ENCODE data around the gene CADM1.

CADM1 gene

DNA sequence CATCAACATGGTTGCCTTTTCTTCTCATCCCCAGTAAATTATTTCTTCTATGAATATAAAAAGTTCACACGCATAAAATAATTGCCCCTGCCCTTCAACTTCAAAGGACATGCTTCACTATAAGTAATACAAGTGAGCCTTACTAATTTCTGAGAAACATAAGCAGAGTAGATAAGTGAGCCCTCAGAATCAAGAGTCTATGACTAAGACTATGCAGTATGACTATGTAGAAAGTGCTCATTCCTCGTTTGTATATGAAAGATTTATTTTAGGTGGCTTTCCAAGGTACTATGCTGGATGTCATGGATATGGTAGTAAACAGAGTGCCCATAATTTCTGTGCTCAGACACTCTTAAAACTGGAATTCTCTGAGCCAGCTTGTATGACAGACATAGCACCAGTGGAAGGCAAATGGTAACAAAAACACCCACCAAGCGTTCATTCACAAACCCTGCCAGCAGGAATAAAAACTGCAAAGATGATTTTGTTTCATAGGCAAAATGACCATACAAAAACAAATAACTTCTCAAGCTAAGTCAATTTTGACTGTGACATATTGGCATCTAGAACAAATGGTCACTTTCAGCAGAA lies 189.8 kb downstream of the CADM1 start:
- DNase-seq (no peak), ATAC-seq (no peak)

DNA sequence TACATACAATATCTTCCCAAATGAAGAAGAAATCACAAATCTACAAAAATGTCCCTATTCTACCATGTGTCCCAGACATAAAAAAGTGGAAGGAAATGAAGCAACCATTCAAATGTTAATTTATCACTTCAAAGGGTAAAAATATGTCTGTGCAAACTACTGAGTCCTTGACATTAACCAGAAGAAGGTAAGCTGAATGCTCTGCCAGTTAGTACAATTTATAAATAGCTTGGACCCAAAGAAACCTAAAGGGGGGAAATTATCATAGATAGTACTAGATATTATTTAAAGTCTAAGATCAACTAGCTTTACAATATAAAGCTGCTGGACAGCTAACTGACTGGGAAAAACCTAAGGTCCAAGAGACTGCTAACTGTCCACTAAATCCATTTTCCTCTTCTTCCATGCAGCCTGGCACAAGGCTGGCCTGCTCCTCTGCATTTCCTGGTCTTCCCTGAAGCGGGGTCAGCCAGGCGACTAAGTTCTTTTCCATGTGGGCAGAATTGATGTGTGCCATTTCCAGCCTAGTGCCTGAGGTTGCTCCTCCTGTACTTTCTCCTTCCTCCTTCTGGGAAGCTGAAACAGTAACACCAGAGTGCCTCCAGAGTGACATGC lies 190.9 kb downstream of the CADM1 start:
- DNase-seq, result no peak
- no peak for ATAC-seq

DNA sequence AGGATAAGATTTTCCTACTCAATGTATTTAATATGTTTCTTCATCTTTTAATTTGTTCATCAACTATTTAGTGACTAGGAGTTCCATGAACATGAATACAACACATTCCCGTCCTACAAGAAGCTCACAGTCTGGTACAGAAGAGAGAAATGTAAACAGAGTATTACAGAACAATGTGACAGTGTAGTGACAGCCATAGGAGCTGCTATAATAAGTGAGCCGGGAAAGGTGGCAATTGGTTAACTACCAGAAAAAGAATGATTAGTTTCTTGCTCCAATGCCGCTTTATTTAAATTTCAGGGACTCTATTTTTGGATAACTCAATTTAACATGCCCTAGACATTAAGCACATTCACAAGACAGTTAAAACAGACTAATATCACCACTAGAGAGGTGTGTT lies 192.3 kb downstream of the CADM1 start:
- no peak for ATAC-seq
- DNase-seq, result no peak

DNA sequence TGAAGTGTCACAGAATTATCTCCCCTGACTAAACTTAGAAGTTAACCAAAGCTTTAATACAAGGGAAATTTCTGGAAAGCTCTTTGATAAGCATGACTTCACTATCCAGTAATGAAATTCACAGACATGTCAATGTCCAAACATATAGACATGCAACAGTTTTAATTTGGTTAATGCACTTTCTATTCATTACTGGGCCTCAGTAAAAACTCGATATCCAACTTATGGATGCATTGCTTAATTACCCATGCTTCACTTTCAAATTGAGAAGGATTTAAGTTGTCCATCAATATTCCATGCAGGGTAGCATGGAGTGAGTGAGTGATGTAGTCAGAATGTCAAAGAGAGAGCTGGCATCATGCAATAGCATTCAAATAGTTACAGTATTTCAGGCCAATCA lies 197.5 kb downstream of the CADM1 start:
- no peak for DNase-seq
- no peak for ATAC-seq

DNA sequence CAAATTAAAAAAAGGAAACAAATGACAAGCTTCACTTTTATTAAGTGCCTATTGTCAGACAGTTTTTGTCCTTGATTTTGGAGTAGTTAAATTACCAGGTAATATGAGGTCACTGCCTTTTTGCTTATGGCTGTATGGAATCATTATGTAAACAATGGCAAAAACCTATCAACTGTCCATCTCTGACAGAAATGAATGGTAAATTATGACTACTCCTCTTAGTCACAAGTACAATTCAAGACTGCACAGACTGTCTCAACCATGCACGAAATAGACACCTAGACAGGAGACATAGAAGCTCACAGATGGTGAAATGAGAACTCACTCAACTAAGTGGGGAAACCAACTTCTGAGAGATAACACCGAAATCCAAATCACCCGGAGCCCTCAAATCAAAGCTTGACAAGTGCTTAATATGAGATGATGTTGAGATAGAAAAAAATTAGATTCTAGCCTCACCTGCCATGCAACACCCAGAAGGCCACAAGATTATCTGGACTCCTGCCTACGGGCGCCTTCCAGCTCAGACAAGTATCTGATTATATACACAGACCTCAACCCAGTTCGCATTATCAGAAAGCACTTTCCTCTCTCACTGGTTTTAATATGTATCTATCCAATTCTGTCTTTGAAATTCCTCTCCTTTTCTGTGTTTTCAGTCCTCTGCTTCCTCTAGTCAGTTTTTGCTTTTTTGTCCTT lies 199.3 kb downstream of the CADM1 start:
- no peak for ATAC-seq

DNA sequence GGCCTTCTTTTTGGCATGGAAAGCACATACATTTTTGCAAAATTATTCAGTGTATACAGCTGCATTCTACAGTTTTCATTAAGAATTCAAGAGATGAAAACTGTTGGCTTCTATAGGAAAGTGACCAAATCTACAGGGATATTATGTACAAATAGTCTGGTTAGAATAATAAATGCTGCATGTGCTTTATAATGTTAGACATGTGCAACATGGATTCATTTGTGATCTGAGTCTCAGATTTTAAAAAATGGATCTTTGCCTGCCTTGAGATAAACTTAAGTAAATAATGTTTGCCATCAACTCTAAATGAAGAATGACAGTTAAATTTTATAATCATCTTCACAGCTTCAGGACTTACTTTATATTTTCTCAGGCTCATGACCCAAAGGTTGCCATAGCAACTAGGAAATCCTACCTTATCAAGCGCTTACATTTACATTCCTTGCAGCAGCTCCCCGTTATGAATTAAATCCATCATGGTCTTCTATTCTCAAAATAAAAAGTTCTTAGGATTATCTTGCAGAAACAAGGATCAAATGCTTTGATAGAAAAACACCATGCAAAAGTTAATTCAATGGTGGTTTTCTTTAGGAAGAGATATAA lies 200.2 kb downstream of the CADM1 start:
- ATAC-seq (no peak), DNase-seq (no peak)

More for the DNA sequence above, 199.3 kb downstream of the CADM1 start:
- no peak for DNase-seq

DNA sequence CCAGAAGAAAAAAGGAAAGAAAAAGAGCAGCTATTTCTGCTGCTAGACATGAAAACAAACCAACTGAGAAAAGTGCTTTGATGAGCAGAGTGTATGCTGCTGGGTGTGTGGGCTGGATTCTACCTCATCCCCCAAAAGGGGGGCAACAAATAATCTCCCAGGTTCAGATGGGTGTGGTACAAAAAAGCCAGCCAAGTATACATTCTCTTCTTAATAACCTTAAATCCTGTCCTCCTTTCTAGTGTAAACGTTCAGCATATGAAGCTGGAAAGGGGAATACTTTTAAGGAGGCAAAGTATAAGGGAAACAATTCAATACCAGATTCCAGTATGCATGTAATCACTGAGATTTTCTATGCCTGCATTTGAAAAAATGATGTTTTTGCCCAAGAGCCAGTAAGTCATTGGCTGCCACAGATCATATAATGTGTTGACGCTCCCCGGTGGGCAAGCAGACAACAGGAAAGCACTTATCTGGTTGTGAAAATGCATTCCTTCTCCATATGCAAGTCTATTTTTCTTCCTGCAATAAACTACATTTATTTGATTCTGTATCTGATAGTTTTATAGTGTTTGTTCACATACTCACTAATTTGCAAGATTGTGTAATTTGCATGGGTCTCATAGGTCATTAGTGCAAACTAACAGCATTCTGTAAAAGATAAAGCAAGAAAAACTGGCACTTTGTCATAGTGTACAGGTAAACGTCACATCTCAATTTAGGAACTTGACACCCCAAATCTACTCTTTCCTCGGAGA lies 201.1 kb downstream of the CADM1 start:
- ATAC-seq (no peak), DNase-seq (no peak)

DNA sequence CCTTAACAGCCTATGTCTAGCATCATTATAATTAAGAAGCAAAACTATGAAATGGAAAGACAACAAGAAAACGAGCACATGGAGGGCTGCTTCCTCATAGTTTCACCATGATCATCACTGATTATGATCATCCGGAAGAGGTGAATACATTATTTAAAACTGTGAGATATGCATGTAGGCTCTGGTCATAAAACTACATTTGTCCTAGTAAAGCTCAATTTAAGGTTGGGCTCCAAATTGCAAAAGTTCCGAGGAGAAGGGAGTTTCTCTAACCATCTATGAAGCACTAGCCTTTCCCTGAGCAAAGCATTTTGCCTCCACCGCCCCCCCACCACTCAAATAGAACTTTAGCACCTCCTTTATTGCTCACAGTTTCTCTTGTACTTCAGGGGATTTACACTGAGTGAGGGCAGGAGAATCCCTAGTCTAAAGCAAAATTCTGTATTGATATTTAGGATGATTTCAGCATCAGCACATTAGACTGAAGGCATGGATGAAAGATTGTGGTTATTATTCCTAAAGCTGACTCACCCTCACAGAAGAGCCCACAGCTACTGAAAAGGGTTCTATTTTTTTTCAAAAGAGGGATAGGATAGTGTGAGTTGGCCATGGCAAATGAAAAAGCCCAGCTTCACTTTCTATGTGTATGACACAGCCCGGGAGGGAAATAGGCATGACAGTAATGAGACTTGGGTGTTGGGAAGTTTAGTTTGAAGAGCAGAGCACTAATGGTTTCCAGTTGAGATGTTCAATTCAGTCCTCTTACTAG lies 203.4 kb downstream of the CADM1 start:
- no peak for DNase-seq
- ATAC-seq, result no peak

DNA sequence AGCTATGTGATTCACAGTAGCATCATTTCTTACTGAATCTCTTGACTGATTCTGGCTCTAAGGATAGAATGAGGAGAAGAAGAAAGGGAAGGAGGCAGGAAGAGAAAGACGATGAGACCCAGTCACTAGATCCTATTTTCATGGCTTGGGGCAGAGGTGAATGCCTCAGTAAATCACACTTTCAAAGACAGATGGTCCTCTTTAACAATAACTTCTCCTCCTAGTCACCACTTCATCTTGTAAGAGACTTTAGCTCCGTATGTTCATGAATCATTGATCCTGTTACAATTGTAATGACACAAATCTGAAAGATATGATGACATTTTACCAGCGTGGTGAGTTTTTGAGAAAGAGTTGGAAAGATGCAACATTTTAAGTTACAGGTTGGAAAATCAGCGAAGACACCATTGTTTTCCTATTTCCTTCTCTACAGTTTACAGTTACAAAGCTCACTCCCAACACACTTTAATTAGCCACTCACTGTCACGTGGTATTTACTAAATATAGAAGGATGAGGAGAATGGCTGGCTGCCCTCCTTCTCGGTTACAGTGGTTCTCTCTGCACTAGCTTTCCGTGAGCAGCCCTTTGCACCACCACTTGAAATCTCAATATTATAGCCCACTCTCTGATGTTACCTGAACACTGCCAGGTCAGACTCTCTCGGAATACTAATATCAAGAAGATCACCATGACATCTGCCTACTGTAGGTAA lies 205.8 kb downstream of the CADM1 start:
- ATAC-seq, result no peak
- DNase-seq, result no peak

DNA sequence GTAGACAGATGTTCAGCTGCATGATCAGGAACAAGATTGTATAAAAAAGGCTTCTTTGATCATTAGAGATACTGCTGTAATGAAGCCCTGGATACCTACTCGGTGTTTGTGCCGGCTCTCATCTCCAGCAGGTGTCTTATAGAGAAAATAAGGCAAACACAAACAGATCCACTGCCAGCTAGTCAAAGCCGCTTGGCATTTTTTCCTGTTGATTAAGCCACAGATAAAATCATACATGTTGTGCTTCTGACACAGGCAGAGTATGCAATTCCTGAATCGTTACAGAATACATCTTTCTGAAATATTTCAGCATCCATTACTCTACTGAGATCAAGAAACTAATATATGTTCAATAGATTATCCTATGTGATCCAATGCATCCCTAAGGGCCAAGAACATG lies 206.9 kb downstream of the CADM1 start:
- no peak for DNase-seq
- ATAC-seq, result no peak

DNA sequence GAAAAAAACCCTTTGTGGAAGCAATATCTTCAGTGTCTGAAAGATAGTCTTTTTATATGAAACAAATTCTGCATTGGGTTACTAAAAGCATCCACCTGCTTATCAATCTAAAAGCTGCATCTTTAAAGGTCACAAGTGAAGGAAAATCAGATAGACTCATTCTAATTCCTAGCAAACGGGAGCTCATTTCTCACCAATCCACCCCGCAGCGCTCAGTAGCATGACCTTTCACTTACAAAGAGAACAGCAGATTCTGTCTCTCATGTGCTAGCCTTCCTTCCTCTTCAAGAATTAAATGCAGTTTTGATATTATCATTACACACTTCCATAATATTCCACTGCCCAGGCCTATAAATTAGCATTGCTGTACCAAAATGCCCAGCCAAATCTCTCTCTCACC lies 212.9 kb downstream of the CADM1 start:
- no peak for DNase-seq
- no peak for ATAC-seq

DNA sequence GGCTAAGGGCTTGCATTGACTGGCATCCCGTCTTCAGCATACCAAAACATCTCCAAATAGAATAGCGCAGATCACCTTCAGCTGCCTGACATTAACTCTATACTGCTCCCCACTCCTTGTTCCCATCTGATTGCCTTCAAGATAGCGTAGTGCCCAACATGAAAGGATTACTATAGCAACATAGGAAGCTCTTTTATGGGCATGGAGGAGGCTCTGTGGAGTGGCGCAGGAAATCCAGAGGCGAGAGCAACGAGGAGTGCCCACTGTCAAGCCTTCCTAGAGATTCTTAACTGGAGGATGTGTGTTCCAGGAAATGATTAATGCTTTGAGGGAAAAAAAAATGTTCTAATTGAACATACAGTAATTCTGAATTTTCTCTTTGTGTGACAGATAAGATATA lies 213.3 kb downstream of the CADM1 start:
- DNase-seq (no peak), ATAC-seq (no peak)

DNA sequence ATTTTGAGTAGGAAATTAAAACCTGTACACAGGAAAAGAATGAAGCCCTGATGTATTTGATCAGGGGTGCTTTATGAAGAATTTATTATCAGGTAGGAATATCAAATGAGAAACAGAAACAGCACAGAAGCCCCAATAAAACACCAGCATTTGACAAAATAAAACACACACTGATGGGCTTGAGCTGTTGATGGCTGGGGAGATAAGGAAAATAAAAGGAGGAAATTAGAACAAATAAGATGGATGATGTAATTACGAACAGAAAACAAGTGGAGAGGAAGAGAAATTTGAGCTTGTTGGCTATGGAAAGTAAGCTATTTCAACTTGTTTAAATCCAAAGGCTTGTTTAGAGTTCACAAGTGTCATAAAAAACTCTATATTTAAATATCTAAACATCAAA lies 213.7 kb downstream of the CADM1 start:
- DNase-seq (no peak), ATAC-seq (no peak)

DNA sequence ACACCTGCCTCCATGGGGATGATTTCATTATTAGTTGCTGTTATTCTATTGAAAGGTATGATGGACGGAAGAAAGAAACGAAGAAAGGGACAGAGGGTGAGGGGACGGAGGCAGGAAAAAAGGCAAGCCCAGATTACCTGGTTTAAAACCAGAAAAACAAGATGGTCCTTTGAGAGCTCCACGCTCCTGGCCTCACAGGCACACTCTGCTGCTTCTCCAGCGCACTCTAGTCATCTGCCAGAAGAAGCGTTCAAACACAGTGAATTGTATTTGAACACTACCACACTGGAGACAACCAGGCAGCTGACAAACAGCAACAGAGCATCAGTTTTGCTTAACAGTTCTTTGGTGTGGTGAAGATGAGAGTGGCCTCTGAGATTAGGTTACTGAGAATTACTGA lies 216.9 kb downstream of the CADM1 start:
- no peak for DNase-seq
- no peak for ATAC-seq

DNA sequence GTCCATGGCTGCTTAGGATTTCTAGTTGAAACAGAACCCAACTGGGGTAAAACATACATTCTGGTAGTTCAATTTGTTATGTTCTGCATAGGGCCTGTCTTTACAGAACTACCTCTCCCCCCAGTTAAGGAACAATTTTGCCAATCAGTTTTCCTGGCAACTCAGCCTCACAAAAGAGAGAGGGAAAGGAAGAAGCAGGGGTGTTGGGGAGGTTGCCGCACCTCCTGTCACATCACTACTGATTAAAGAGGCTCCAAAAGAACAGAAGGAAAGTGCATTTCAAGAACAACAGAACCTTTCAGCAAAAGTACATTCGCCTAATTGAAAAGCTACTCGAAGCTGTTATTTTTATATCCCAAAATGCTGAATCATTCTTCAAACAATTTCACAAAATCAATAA lies 217.6 kb downstream of the CADM1 start:
- ATAC-seq (no peak), DNase-seq (no peak)

DNA sequence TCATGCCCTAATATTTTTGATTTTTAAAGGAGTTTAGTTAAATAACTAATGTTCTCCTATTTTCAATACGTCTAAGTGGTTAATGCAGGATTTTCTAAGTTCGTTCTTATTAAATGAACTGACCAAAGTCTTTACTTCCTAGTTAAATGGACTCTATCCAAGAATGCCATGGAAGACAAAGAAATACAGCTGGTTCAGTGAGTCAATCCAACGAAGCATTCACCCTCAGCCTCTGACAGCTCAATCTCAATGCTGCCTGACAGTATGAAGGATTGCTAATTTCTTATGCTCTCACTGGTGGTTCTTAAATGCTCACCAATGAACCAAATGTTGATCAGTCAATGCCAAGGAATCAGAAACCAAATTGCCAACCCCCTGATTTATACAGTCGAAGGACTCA lies 219.4 kb downstream of the CADM1 start:
- DNase-seq, result no peak
- no peak for ATAC-seq

DNA sequence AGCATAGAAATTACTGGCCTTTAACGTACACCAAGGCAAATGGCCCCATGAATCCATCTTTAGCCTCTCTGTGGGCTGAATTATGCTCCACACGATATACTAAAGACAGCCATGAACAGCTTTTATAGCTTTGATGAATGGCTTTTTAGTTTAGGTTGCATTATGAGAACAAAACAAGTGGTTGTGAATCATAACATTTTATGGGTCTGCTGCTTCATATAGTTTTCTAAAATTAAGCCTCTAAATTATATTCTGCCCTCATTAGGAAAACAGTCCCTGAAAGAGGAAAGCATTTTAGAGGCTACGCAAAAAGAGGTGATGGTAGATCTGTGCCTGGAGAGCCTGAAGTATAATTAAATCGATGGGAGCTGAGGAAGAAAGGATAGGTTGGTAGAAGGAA lies 221.3 kb downstream of the CADM1 start:
- ATAC-seq (no peak), DNase-seq (no peak)

DNA sequence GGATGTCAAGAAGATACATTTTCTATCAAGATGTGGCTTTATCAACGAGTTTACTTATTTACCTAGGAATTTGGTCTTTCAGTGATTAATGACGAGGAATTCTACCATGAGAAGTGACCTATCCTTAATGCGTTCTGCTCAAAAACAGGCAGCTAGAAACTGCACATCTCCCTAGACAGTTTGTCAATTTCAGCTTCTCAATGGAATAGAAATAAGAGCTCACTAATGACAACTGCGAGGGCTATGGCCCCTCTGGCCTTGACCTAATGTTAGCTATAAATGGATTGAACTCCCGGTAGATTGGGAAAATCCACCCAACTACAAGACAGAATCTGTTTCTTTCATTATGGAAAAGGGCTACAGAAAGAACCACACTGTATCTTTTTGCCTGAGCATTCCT lies 223.4 kb downstream of the CADM1 start:
- ATAC-seq (no peak), DNase-seq (no peak)

DNA sequence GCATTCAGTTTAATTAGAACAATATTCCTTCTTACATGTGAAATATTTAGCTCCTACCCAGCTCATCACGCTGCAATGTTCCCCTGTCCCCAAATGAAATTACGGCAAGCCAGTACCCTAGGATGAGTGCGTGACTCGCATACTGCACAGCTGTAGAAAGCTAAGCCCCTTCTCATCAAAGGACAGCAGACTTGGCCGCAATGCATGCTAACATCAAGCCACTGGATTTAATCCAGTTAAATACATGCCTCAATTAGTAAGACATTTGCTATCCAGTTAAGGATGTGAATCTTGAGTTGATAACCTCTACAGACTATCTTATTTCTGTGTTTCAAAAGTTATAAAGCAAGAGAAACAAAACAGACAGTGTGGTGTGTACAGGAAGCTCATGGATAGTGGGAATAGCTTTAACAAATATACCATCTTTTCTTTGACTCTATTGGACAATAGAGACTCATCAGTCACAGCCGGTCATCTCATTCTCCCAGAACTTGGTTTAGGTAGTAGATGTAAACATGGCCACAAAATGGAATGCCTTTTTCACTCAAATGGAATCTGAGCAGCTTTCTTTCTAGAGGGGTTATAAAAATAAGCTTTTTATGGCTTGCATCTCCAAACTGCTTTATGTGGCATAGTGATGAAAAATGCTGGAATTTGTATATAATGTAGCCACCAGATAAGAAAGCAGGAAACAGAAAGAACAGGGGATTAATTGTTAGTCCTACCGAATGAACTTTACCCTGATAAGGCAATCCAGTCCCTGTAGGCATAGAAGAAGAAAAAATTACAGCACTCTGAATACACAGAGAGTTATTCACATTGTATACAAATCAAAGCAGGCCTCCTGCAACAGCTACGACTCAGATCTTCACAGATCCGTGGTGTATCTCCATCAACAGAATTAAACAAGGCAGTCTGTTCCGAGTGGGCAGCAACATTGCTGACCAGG lies 224.1 kb downstream of the CADM1 start:
- ATAC-seq, result no peak
- DNase-seq, result no peak

DNA sequence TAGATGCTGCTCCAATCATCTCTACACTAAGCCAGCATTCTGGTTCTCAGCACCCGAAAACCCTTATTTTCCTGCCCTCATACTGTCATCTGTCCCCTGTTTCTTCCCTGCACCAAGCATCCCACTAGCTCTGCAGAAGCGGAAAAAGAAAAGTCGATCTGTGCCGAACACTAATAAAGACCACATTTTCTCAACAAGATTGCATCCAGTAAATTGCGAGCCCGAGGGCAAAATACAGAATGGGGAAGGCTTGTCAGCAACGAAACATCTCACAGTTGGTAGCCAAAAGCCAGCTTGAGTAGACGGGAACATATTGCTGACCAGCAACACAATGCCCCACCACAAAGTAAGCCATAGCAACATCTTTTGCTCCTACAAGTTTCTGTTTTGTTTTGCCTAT lies 227.4 kb downstream of the CADM1 start:
- ATAC-seq (no peak), DNase-seq (no peak)
